Dendritic cell treated with granulocyte-macrophage colony-stimulating factor and Interleukin-4, amounts not matched to agents 40 ng/mL and 50 ng/mL, for 4 days (primary cell): Measurements from ENCODE around the gene PHF23.
"Not testable (repeated sequence)": the region's sequence is repeated elsewhere in the genome, so short reads cannot be mapped to it uniquely, and the experiment has no call there.

ENCODE experiments used
- H3K27ac Mint-ChIP-seq: one replicate; pipeline ENCODE4 v1.8.0; 2022; ENCODE audit warnings: mild to moderate bottlenecking, mixed read lengths
- H3K27me3 Mint-ChIP-seq: one replicate; pipeline ENCODE4 v1.8.0; 2022; ENCODE audit warnings: mild to moderate bottlenecking, mixed read lengths
- H3K36me3 Mint-ChIP-seq: one replicate; pipeline ENCODE4 v1.8.0; 2022; ENCODE audit warnings: low read depth, mixed read lengths
- H3K4me1 Mint-ChIP-seq: one replicate; pipeline ENCODE4 v1.8.0; 2022; ENCODE audit warnings: low read depth, mixed read lengths
- H3K4me3 Mint-ChIP-seq: one replicate; pipeline ENCODE4 v1.8.0; 2022; ENCODE audit warnings: mild to moderate bottlenecking, moderate library complexity, mixed read lengths
- H3K9me3 Mint-ChIP-seq: one replicate; pipeline ENCODE4 v1.8.0; 2022; ENCODE audit warnings: mixed read lengths
- intact Hi-C: fragments of 100-400 bp; cut with micrococcal nuclease; formaldehyde crosslinking; loops from one replicate; pipeline ENCODE4 v1.15.0; 2022

PHF23 gene

GRCh38 chr17:7251661-7252175, 12.5 kb upstream of the PHF23 start, which contains the start of gene CTDNEP1:
TSS of gene CTDNEP1 (minus strand) at chr17:7251734. CDS start at chr17:7251296, 438 bp downstream.
- Mint-ChIP-seq H3K9me3 (no peaks in the 10 kb centered on the region), H3K36me3 (peaks cover 82% of the 10 kb centered on the region), H3K4me1 (peaks cover 50% of the 10 kb centered on the region), H3K4me3 (peak within 1 kb of the TSS; percentile 96), H3K27ac (peak within 1 kb of the TSS; percentile 100), H3K27me3 (no peaks in the 10 kb centered on the region)
- intact Hi-C loops, result loop anchor here (1.0 to 5.0 kb wide), 5 partner anchors 9 to 56 kb away; partner anchors contain the start of genes ACADVL, DLG4, EIF5A and GABARAP

GRCh38 chr17:7250695-7251627, 11.7 kb upstream of the PHF23 start:
- Mint-ChIP-seq H3K27me3 (no peaks in the 10 kb centered on the region), H3K4me1 (peaks cover 58% of the 10 kb centered on the region), H3K9me3 (no peaks in the 10 kb centered on the region), H3K36me3 (peaks cover 82% of the 10 kb centered on the region), H3K4me3 (peak overlapping the region; percentile 96), H3K27ac (peak overlapping the region; percentile 100)
- intact Hi-C loops, result loop anchor here (5.0 kb wide), 2 partner anchors 34 to 56 kb away; partner anchors contain the start of genes ACADVL, DLG4 and EIF5A

- H3K27ac Mint-ChIP-seq, result peak overlapping the region; percentile 100
- intact Hi-C loops, result loop anchor here (5.0 kb wide), 2 partner anchors 33 to 57 kb away; partner anchors contain the start of genes ACADVL, DLG4 and EIF5A
- H3K9me3 Mint-ChIP-seq, result no peaks in the 10 kb centered on the region
- H3K4me3 Mint-ChIP-seq, result peak overlapping the region; percentile 96
- peaks cover 59% of the 10 kb centered on the region for H3K4me1 Mint-ChIP-seq
- peaks cover 80% of the 10 kb centered on the region for H3K36me3 Mint-ChIP-seq
- H3K27me3 Mint-ChIP-seq, result no peaks in the 10 kb centered on the region
Observed at GRCh38 chr17:7249830-7250229, 10.6 kb upstream of the PHF23 start.

DNA sequence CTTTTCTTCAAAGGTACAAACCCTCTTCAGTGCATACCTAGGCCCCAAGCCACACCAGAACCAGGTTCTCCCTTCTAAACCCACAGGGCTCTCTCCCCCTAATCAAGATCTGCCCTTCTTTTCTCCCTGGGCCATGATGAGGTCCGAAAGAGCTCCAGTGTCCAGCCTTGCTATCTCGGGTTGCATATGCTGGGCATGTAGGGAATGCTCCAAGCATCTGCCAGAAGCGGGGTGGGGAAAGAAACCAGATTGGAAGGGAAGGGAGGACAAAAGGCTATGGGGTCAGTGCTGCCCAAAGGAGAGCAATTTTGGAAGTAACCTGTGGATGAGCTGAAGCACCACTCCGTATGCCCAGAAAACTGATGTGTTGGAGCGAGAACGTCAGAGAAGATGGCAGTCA, 10.0 kb upstream of the PHF23 start:
- peaks cover 61% of the 10 kb centered on the region for H3K4me1 Mint-ChIP-seq
- H3K27me3 Mint-ChIP-seq, result no peaks in the 10 kb centered on the region
- H3K27ac Mint-ChIP-seq, result peak overlapping the region; percentile 100
- peak overlapping the region; percentile 96 for H3K4me3 Mint-ChIP-seq
- peaks cover 80% of the 10 kb centered on the region for H3K36me3 Mint-ChIP-seq
- no peaks in the 10 kb centered on the region for H3K9me3 Mint-ChIP-seq
- intact Hi-C loops, result no loop called here

GRCh38 chr17:7248796-7249195, 9.5 kb upstream of the PHF23 start:
- intact Hi-C loops, result no loop called here
- no peaks in the 10 kb centered on the region for H3K27me3 Mint-ChIP-seq
- peaks cover 80% of the 10 kb centered on the region for H3K36me3 Mint-ChIP-seq
- no peaks in the 10 kb centered on the region for H3K9me3 Mint-ChIP-seq
- no peak overlapping the region for H3K4me3 Mint-ChIP-seq
- H3K4me1 Mint-ChIP-seq, result peaks cover 65% of the 10 kb centered on the region
- peak overlapping the region; percentile 100 for H3K27ac Mint-ChIP-seq

GRCh38 chr17:7246779-7247178, 7.5 kb upstream of the PHF23 start:
- no peaks in the 10 kb centered on the region for H3K27me3 Mint-ChIP-seq
- peaks cover 57% of the 10 kb centered on the region for H3K4me1 Mint-ChIP-seq
- H3K4me3 Mint-ChIP-seq, result no peak overlapping the region
- no peak overlapping the region for H3K27ac Mint-ChIP-seq
- H3K9me3 Mint-ChIP-seq, result no peaks in the 10 kb centered on the region
- peaks cover 81% of the 10 kb centered on the region for H3K36me3 Mint-ChIP-seq
- intact Hi-C loops, result no loop called here

- Mint-ChIP-seq H3K36me3 (peaks cover 87% of the 10 kb centered on the region), H3K4me3 (peak overlapping the region; percentile 98), H3K4me1 (peaks cover 54% of the 10 kb centered on the region), H3K27ac (peak overlapping the region; percentile 98)
- intact Hi-C loops, result loop anchor here (5.0 kb wide), 1 partner anchor 38 kb away; the partner anchor contains the start of gene SLC2A4
- H3K9me3 Mint-ChIP-seq, H3K27me3 Mint-ChIP-seq: not testable (repeated sequence)
Observed at GRCh38 chr17:7243838-7244237, 4.6 kb upstream of the PHF23 start.

DNA sequence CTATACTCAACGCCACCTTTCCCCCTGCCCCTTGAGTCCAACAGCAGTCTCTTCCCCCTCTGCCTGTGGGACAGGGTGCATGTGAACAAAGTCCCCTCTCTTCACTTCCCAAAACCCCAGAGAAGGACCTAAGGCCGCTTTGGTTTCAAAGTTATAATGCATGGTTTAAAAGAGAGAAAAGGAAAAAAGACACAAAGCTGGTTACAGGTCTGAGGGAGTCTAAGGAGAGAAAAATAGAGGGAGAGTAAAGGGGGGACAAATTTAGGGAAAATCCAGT, 4.1 kb upstream of the PHF23 start:
- Mint-ChIP-seq H3K36me3 (peaks cover 87% of the 10 kb centered on the region), H3K4me3 (peak overlapping the region; percentile 98), H3K27ac (peak overlapping the region; percentile 98), H3K4me1 (peaks cover 50% of the 10 kb centered on the region), H3K9me3 (no peaks in the 10 kb centered on the region), H3K27me3 (no peaks in the 10 kb centered on the region)
- intact Hi-C loops, result loop anchor here (5.0 kb wide), 1 partner anchor 39 kb away; the partner anchor contains the start of gene SLC2A4

DNA sequence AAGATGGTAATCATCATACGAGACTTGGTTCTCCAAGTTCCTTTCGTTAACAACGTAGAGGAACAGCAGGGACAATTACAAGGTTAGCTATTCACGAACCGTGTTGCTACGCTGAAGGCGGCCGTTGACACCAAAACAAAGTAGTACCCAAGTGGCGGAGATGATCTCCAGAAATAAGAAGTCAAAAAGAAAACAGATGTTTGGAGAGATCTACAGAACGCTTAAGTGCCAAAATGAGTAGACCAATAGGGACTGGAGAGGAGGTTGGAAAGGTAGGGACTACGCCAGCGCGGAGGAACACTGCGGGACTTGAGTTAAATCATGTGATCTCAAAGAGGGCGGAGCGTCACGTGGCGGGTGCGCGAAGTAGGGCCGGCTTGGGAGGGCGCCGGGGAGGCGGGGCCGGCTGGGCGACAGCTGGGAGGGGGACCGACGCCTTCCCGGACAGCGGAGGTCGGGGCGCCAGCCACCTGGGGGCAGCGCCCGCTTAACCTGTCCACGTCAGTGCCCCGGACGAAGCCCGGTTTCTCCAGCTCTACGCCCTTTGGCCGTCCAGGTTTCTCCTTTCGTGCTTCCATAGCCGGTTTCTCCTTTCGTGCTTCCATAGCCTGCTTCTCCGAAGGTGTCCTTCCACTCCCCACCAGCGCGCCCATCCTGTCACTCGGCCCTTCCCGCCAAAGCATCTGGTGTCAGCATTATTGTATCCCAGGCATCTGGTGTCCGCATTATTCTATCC, 3.6 kb upstream of the PHF23 start:
- Mint-ChIP-seq H3K27me3 (no peaks in the 10 kb centered on the region), H3K27ac (peak overlapping the region; percentile 98), H3K4me3 (peak overlapping the region; percentile 98), H3K36me3 (peaks cover 90% of the 10 kb centered on the region), H3K4me1 (peaks cover 48% of the 10 kb centered on the region), H3K9me3 (no peaks in the 10 kb centered on the region)
- intact Hi-C loops, result loop anchor here (1.0 to 5.0 kb wide), 2 partner anchors 9 to 39 kb away; partner anchors contain the start of genes ELP5 and SLC2A4

DNA sequence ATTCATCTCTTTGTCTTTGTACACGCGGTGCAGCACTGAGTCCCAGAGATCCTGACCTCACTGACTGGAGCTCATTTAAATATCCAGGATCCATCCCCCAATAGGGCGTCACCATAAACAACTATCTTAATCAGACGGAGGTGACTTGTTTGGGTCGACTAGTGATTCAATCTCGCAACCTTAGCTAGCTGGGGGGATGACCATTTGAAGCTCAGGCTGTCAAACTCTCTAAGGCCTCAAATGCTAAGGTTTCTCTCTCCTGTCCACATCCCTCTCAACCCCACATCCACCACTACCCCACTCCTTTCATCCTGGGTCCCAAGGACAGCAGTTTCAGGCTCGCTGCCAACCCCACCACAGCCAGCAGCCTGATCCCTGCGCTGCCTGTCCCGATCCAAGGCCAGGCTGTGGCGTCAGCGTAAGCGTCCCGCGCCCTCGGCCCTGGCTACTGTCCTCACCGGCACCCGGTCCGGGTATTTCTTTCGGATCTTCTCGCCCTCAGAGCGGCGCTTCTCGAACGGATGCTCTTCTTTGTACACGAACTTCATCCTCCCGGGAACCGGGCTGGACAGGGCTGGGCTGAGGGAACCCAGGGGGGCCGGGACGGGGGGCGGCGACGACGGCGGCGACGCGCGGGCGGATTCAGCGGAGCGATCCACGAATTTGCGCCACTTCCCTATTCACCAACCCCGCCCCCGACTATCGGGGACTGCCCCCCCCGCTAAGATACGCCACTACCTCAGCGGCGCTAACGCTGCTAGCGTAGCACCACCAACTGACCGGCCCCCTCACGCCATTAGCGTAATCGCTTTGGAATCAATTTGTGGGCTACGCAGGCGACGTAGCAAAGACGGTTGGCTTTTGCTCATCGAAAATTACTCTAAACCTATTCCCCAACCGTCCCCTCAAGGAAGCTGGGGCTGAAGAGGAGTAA, 2.8 kb upstream of the PHF23 start, which contains the start of gene GABARAP:
Gene GABARAP (minus strand): TSS at position 667 of the 934 bp plus-strand sequence. CDS start 119 bp downstream, at position 548.
- H3K4me1 Mint-ChIP-seq, result peaks cover 54% of the 10 kb centered on the region
- H3K27ac Mint-ChIP-seq, result peak within 1 kb of the TSS; percentile 98
- intact Hi-C loops, result loop anchor here (1.0 to 5.0 kb wide), 2 partner anchors 10 to 40 kb away; partner anchors contain the start of genes ELP5 and SLC2A4
- peak within 1 kb of the TSS; percentile 98 for H3K4me3 Mint-ChIP-seq
- peaks cover 95% of the 10 kb centered on the region for H3K36me3 Mint-ChIP-seq
- H3K9me3 Mint-ChIP-seq, result no peaks in the 10 kb centered on the region
- H3K27me3 Mint-ChIP-seq, result no peaks in the 10 kb centered on the region

GRCh38 chr17:7241090-7241733, 2.0 kb upstream of the PHF23 start:
- intact Hi-C loops, result loop anchor here (5.0 kb wide), 1 partner anchor 41 kb away; the partner anchor contains the start of gene SLC2A4
- no peaks in the 10 kb centered on the region for H3K27me3 Mint-ChIP-seq
- peaks cover 95% of the 10 kb centered on the region for H3K36me3 Mint-ChIP-seq
- peak overlapping the region; percentile 98 for H3K27ac Mint-ChIP-seq
- no peaks in the 10 kb centered on the region for H3K9me3 Mint-ChIP-seq
- peaks cover 54% of the 10 kb centered on the region for H3K4me1 Mint-ChIP-seq
- H3K4me3 Mint-ChIP-seq, result peak overlapping the region; percentile 98

- H3K9me3 Mint-ChIP-seq, result no peaks in the 10 kb centered on the region
- H3K4me1 Mint-ChIP-seq, result peaks cover 59% of the 10 kb centered on the region
- H3K27me3 Mint-ChIP-seq, result no peaks in the 10 kb centered on the region
- intact Hi-C loops, result loop anchor here (5.0 kb wide), 1 partner anchor 42 kb away; the partner anchor contains the start of gene SLC2A4
- peak overlapping the region; percentile 98 for H3K27ac Mint-ChIP-seq
- H3K4me3 Mint-ChIP-seq, result peak overlapping the region; percentile 98
- peaks cover 96% of the 10 kb centered on the region for H3K36me3 Mint-ChIP-seq
Observed at GRCh38 chr17:7240375-7240774, 1.1 kb upstream of the PHF23 start.
